DOHH2 (cell line): ENCODE results near the gene ANKZF1.

ENCODE experiments used
- H3F3A ChIP-seq: fragments of 200-600 bp; sonication (generic), shearing (Covaris generic); 2 replicates; pipeline ENCODE4 v1.6.0; 2016; ENCODE audit warnings: antibody characterized with exemption, mild to moderate bottlenecking; ENCODE audit not compliant: control insufficient read depth, insufficient read depth
- H3K27ac ChIP-seq: fragments of 200-600 bp; sonication (generic); 2 replicates; pipeline ENCODE4 v1.5.1; 2014; ENCODE audit warnings: low read depth, mild to moderate bottlenecking, low read length, moderate library complexity
- H3K27me3 ChIP-seq: fragments of 200-600 bp; sonication (generic); 2 replicates; pipeline ENCODE4 v1.6.1; 2014; ENCODE audit warnings: mild to moderate bottlenecking, low read length, mixed read lengths; ENCODE audit not compliant: control insufficient read depth
- H3K36me3 ChIP-seq: fragments of 200-600 bp; sonication (generic); 2 replicates; pipeline ENCODE4 v1.6.1; 2014; ENCODE audit warnings: mild to moderate bottlenecking, low read length, moderate library complexity, mixed read lengths; ENCODE audit not compliant: control insufficient read depth
- H3K4me1 ChIP-seq: fragments of 200-600 bp; sonication (generic); 2 replicates; pipeline ENCODE4 v1.6.1; 2014; ENCODE audit warnings: mild to moderate bottlenecking, low read length, mixed read lengths; ENCODE audit not compliant: control insufficient read depth
- H3K4me2 ChIP-seq: fragments of 200-600 bp; sonication (generic); 2 replicates; pipeline ENCODE4 v1.6.0; 2014; ENCODE audit warnings: mild to moderate bottlenecking, low read length, moderate library complexity
- H3K4me3 ChIP-seq: fragments of 200-600 bp; sonication (generic); 2 replicates; pipeline ENCODE4 v1.5.1; 2014; ENCODE audit warnings: mild to moderate bottlenecking, low read length, mixed read lengths
- H3K79me2 ChIP-seq: fragments of 200-600 bp; sonication (generic); 2 replicates; pipeline ENCODE4 v1.6.1; 2014; ENCODE audit warnings: mild to moderate bottlenecking, low read length, mixed read lengths; ENCODE audit not compliant: control insufficient read depth
- H3K9me2 ChIP-seq: fragments of 200-600 bp; sonication (generic); replicated peaks from 2 replicates; pipeline ENCODE4 v1.6.1; 2014; ENCODE audit warnings: mild to moderate bottlenecking, low read length, mixed read lengths; ENCODE audit not compliant: control insufficient read depth
- H3K9me3 ChIP-seq: fragments of 200-600 bp; sonication (generic); 2 replicates; pipeline ENCODE4 v1.6.1; 2014; ENCODE audit warnings: antibody characterized with exemption, low read length, mixed read lengths; ENCODE audit not compliant: control insufficient read depth, insufficient read depth
- H4K20me1 ChIP-seq: fragments of 200-600 bp; sonication (generic); 2 replicates; pipeline ENCODE4 v1.6.0; 2014; ENCODE audit warnings: low read depth, mild to moderate bottlenecking, antibody characterized with exemption, low read length, moderate library complexity; ENCODE audit not compliant: control insufficient read depth, insufficient read depth
- CTCF ChIP-seq: fragments of 200-600 bp; sonication (generic); IDR thresholded peaks from one replicate; pipeline ENCODE4 v1.5.1; 2014; ENCODE audit warnings: antibody characterized with exemption, mild to moderate bottlenecking, low read depth, low read length; ENCODE audit not compliant: poor library complexity, severe bottlenecking
- EZH2phosphoT487 ChIP-seq: fragments of 200-600 bp; sonication (generic); IDR thresholded peaks from 2 replicates; pipeline ENCODE4 v1.6.1; 2017; ENCODE audit warnings: borderline replicate concordance, mild to moderate bottlenecking, antibody characterized with exemption, low read length, moderate library complexity, mixed read lengths

ANKZF1 gene

GRCh38 chr2:219278655-219279150 is 49.1 kb downstream of the ANKZF1 start:
- H3K79me2 ChIP-seq: 0 out of 2 replicates have a peak, but pooled peaks cover 3% of the 10 kb centered on the region
- H3K9me2 ChIP-seq: no peaks in the 10 kb centered on the region
- peak overlapping the region; percentile 96 for H3K4me2 ChIP-seq
- peaks cover 26% of the 10 kb centered on the region for H3K36me3 ChIP-seq
- peaks cover 35% of the 10 kb centered on the region for H3K4me1 ChIP-seq
- H3K9me3 ChIP-seq: no peaks in the 10 kb centered on the region
- peaks cover 9% of the 10 kb centered on the region for H3F3A ChIP-seq
- H3K4me3 ChIP-seq: peak overlapping the region; percentile 76
- TF ChIP-seq CTCF: no peak
- TF ChIP-seq EZH2phosphoT487: no peak
- no peaks in the 10 kb centered on the region for H4K20me1 ChIP-seq
- peak overlapping the region; percentile 89 for H3K27ac ChIP-seq
- H3K27me3 ChIP-seq: no peaks in the 10 kb centered on the region

DNA sequence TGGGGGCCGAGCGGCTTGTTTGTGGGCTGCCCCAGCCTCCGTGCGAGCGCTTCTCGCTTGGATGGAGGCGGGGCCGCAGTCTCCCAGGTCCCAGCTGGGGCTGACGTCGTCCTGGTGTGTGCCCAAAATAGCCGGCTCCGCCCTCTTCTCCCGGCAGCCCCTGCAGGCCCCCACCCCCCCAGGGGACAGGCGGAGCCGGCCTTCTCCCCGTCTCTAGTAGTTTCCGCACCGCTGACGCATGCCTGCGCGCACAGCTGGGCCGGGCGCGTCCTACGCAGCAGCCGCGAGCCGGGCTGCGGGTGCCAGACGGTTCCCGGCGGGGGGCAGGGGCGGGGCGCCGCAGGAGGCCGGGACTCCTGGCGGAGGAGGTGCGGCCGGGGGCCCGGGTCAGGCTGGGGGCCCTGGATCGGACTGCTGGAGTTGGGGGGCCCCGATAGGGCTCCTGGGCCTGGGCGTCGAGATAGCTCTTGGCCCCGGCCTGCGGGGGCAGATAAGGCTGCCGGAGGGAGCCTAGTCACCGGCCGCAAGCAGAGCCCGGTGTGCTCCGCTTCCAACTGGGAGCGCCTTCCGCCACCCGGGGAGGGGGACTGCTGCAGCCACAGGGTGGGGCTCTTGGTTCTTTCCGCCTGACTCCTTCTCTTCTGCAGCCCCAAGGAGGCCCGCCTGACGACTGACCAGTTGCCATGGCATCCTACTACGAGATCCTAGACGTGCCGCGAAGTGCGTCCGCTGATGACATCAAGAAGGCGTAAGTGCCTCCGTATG is 49.7 kb downstream of the ANKZF1 start, which contains the start of gene DNAJB2:
Gene DNAJB2 (plus strand): TSS at position 216 of the 765 bp plus-strand sequence. CDS start 468 bp downstream, at position 684.
- Histone ChIP-seq H3K27ac (peak within 1 kb of the TSS; percentile 89), H3K4me3 (peak within 1 kb of the TSS; percentile 76), H3K4me1 (peaks cover 35% of the 10 kb centered on the region), H3K9me2 (no peaks in the 10 kb centered on the region), H3K79me2 (0 out of 2 replicates have a peak, but pooled peaks cover 3% of the 10 kb centered on the region), H3K36me3 (peaks cover 30% of the 10 kb centered on the region), H3F3A (peaks cover 9% of the 10 kb centered on the region), H4K20me1 (no peaks in the 10 kb centered on the region), H3K9me3 (no peaks in the 10 kb centered on the region), H3K27me3 (no peaks in the 10 kb centered on the region), H3K4me2 (peak within 1 kb of the TSS; percentile 96)
- TF ChIP-seq EZH2phosphoT487: no peak
- no peak for TF ChIP-seq CTCF

GRCh38 chr2:219279916-219280516 is 50.4 kb downstream of the ANKZF1 start:
- H3K9me2 ChIP-seq: no peaks in the 10 kb centered on the region
- peaks cover 33% of the 10 kb centered on the region for H3K36me3 ChIP-seq
- peak overlapping the region; percentile 96 for H3K4me2 ChIP-seq
- H3K27me3 ChIP-seq: no peaks in the 10 kb centered on the region
- peak; percentile 60 for TF ChIP-seq CTCF
- no peak for TF ChIP-seq EZH2phosphoT487
- no peaks in the 10 kb centered on the region for H3K9me3 ChIP-seq
- H3K79me2 ChIP-seq: 0 out of 2 replicates have a peak, but pooled peaks cover 3% of the 10 kb centered on the region
- H3K27ac ChIP-seq: peak overlapping the region; percentile 89
- H3F3A ChIP-seq: peaks cover 9% of the 10 kb centered on the region
- H3K4me3 ChIP-seq: peak overlapping the region; percentile 76
- peaks cover 35% of the 10 kb centered on the region for H3K4me1 ChIP-seq
- H4K20me1 ChIP-seq: no peaks in the 10 kb centered on the region
